Inflammatory macrophage treated with lipopolysaccharide for 1 hour (primary cell): Measurements from ENCODE around the gene TPPP3.

Experiments
- DNase-seq, 2 donors: peaks; one replicate each; pipeline ENCODE4 v3.0.0-alpha.2; 2020 to 2022

TPPP3 gene

GRCh38 chr16:67403976-67404555 is 10.8 kb upstream of the TPPP3 start:
- DNase-seq, result no peak

GRCh38 chr16:67400901-67401300 is 7.6 kb upstream of the TPPP3 start:
- DNase-seq, result no peak

GRCh38 chr16:67399749-67400704 is 6.7 kb upstream of the TPPP3 start:
- DNase-seq, result no peak

GRCh38 chr16:67399218-67399733 is 6.0 kb upstream of the TPPP3 start:
- DNase-seq, result peak in 1 of 2 donors; percentile 57

GRCh38 chr16:67398546-67399217 is 5.4 kb upstream of the TPPP3 start:
- no peak for DNase-seq

GRCh38 chr16:67397812-67398545 is 4.7 kb upstream of the TPPP3 start:
- DNase-seq, result no peak

- no peak for DNase-seq
Observed at GRCh38 chr16:67397036-67397801, 3.9 kb upstream of the TPPP3 start.

- DNase-seq, result no peak
Observed at GRCh38 chr16:67396159-67397035, 3.1 kb upstream of the TPPP3 start.

GRCh38 chr16:67395458-67396158 is 2.3 kb upstream of the TPPP3 start:
- DNase-seq, result peak; percentile 44 to 53

GRCh38 chr16:67395105-67395457 is 1.8 kb upstream of the TPPP3 start:
- DNase-seq, result no peak

GRCh38 chr16:67394155-67395104 is 1.1 kb upstream of the TPPP3 start:
- peak in 1 of 2 donors; percentile 49 for DNase-seq

GRCh38 chr16:67393788-67394154 is 473 bp upstream of the TPPP3 start:
- DNase-seq, result no peak

- no peak for DNase-seq
Observed at GRCh38 chr16:67392301-67393059, 818 bp downstream of the TPPP3 start.

GRCh38 chr16:67391424-67392300 is 1.6 kb downstream of the TPPP3 start:
- DNase-seq, result no peak

GRCh38 chr16:67390816-67391423 is 2.4 kb downstream of the TPPP3 start:
- DNase-seq, result no peak

- DNase-seq, result peak; percentile 95 to 97
Observed at GRCh38 chr16:67389911-67390815, 3.1 kb downstream of the TPPP3 start.
